Smooth muscle cell (in vitro differentiated cells): ENCODE results near the gene TMEM91. TPM values are rescaled to one million over a fixed set of nuclear protein-coding genes. Genes with fewer than 3 reads are reported as not detected.
"Not testable (repeated sequence)": the region's sequence is repeated elsewhere in the genome, so short reads cannot be mapped to it uniquely, and the experiment has no call there.

Experiments used
- DNase-seq: peaks from one replicate; lab custom pipeline; 2025; ENCODE audit not compliant: unreplicated experiment; lab: John Stamatoyannopoulos, UW
- H2AFZ ChIP-seq: fragments of 200-600 bp; sonication (generic); 2 replicates; pipeline ENCODE4 v1.6.0; 2016; ENCODE audit warnings: antibody characterized with exemption, low read depth, mild to moderate bottlenecking
- H3F3A ChIP-seq: fragments of 200-600 bp; sonication (generic); 2 replicates; pipeline ENCODE4 v1.6.0; 2017; ENCODE audit warnings: antibody characterized with exemption, low read depth
- H3K27ac ChIP-seq: fragments of 200-600 bp; sonication (generic); 2 replicates; pipeline ENCODE4 v1.5.1; 2016; ENCODE audit warnings: low read depth, mild to moderate bottlenecking
- H3K27me3 ChIP-seq: fragments of 200-600 bp; sonication (generic); 2 replicates; pipeline ENCODE4 v1.6.1; 2016; ENCODE audit warnings: low read depth, mild to moderate bottlenecking
- H3K36me3 ChIP-seq: fragments of 200-600 bp; sonication (generic); 2 replicates; pipeline ENCODE4 v1.5.1; 2016; ENCODE audit warnings: low read depth
- H3K4me1 ChIP-seq: fragments of 200-600 bp; sonication (generic); 2 replicates; pipeline ENCODE4 v1.5.1; 2016; ENCODE audit warnings: low read depth
- H3K4me2 ChIP-seq: fragments of 200-600 bp; sonication (generic); 2 replicates; pipeline ENCODE4 v1.6.0; 2016; ENCODE audit warnings: mild to moderate bottlenecking
- H3K4me3 ChIP-seq: fragments of 200-600 bp; sonication (generic); 2 replicates; pipeline ENCODE4 v1.5.1; 2016; ENCODE audit warnings: mild to moderate bottlenecking
- H3K79me2 ChIP-seq: fragments of 200-600 bp; sonication (generic); 2 replicates; pipeline ENCODE4 v1.6.0; 2016; ENCODE audit warnings: low read depth, mild to moderate bottlenecking
- H3K9ac ChIP-seq: fragments of 200-600 bp; sonication (generic); 2 replicates; pipeline ENCODE4 v1.6.0; 2016; ENCODE audit warnings: low read depth
- H3K9me3 ChIP-seq: fragments of 200-600 bp; sonication (generic); replicated peaks from 2 replicates; pipeline ENCODE4 v1.5.1; 2016; ENCODE audit warnings: low read depth
- H4K20me1 ChIP-seq: fragments of 200-600 bp; sonication (generic); 2 replicates; pipeline ENCODE4 v1.6.0; 2016; ENCODE audit warnings: low read depth
- WGBS: methylation state at CpG from one replicate; pipeline ENCODE4 v1.1.7; 2016; ENCODE audit warnings: low lambda C conversion rate; 5-methylcytosine and 5-hydroxymethylcytosine counted together
- polyA plus RNA-seq: library from polyadenylated mRNA; unstranded; fragments of >200 nt; fragmentation: Nextera tagmentation; extraction: Ambion mirVana; gene quantifications from 2 replicates; pipeline ENCODE4 v1.2.1, GENCODE V29; 2016
- total RNA-seq: library from RNA; depleted of rRNA; stranded (reverse); fragments of >200 nt; gene quantifications from 2 replicates; pipeline ENCODE4 v1.2.3, GENCODE V29; 2014
- TF ChIP-seq, protein P1 (sequence below): fragments of 200-600 bp; sonication (generic); IDR thresholded peaks from 2 replicates; pipeline ENCODE4 v1.5.1; 2017; ENCODE audit warnings: borderline replicate concordance, mild to moderate bottlenecking, antibody characterized with exemption; ENCODE audit not compliant: insufficient read depth, poor library complexity, severe bottlenecking

The TMEM91 gene
- total and polyA plus RNA-seq, 2 experiments from 2014 or later = 11.0 to 24.3 TPM

DNA sequence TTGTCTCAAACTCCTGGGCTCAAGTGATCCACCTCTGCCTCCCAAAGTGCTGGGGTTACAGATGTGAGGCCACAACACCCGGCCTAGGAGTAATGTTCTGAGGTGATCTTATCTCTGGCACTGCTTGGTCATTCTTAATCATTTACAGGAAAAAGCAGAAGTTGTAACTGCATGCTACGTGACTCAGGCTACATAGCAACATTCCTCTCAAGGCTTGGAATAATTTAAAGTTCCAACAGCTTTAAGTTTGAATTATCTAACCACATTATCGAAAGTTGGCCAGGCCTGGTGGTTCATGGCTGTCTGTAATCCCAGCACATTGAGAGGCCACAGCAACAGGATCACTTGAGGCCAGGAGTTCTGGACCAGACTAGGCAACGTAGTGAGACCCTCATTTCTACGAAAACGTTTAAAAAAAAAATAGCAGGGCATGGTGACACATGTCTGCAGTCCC lies 8.5 kb upstream of the TMEM91 start:
- Histone ChIP-seq H3K9me3 (no peaks in the 10 kb centered on the region), H3F3A (peaks cover 3% of the 10 kb centered on the region), H4K20me1 (no peaks in the 10 kb centered on the region), H3K9ac (no peak overlapping the region), H3K79me2 (peaks cover 52% of the 10 kb centered on the region), H3K4me1 (peaks cover 5% of the 10 kb centered on the region), H3K27me3 (no peaks in the 10 kb centered on the region), H3K36me3 (no peaks in the 10 kb centered on the region), H2AFZ (no peak overlapping the region), H3K4me2 (peak overlapping the region; percentile 7), H3K27ac (peak overlapping the region; percentile 84), H3K4me3 (no peak overlapping the region)
- no peak for DNase-seq
- TF ChIP-seq, protein P1, sequence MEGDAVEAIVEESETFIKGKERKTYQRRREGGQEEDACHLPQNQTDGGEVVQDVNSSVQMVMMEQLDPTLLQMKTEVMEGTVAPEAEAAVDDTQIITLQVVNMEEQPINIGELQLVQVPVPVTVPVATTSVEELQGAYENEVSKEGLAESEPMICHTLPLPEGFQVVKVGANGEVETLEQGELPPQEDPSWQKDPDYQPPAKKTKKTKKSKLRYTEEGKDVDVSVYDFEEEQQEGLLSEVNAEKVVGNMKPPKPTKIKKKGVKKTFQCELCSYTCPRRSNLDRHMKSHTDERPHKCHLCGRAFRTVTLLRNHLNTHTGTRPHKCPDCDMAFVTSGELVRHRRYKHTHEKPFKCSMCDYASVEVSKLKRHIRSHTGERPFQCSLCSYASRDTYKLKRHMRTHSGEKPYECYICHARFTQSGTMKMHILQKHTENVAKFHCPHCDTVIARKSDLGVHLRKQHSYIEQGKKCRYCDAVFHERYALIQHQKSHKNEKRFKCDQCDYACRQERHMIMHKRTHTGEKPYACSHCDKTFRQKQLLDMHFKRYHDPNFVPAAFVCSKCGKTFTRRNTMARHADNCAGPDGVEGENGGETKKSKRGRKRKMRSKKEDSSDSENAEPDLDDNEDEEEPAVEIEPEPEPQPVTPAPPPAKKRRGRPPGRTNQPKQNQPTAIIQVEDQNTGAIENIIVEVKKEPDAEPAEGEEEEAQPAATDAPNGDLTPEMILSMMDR = no peak
- WGBS = 17% methylated on average over 6 of the region's 6 CpGs

DNA sequence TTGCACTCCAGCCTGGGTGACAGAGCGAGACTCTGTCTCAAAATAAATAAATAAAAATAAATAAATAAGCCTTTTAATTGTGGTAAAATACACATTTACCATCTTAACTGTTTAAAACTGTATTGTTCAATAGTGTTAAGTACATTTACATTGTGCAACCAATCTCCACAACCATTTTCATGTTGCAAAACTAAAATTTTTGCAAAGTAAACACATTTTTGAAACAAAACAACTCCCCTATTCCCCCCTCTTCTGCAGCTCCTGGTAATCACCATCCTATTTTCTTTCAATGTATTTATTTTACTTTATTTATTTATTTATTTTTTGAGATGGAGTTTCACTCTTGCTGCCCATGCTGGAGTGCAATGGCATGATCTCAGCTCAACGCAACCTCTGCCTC lies 6.6 kb upstream of the TMEM91 start:
- Histone ChIP-seq H3K27ac (no peak overlapping the region), H3K4me1 (peaks cover 2% of the 10 kb centered on the region), H3K4me3 (no peak overlapping the region), H2AFZ (no peak overlapping the region), H3K9ac (no peak overlapping the region), H3F3A (peaks cover 3% of the 10 kb centered on the region), H4K20me1 (no peaks in the 10 kb centered on the region), H3K27me3 (no peaks in the 10 kb centered on the region), H3K79me2 (peaks cover 52% of the 10 kb centered on the region), H3K9me3 (no peaks in the 10 kb centered on the region), H3K4me2 (no peak overlapping the region), H3K36me3 (no peaks in the 10 kb centered on the region)
- TF ChIP-seq, protein P1 = no peak
- WGBS = 100% methylated on average over 2 of the region's 2 CpGs
- no peak for DNase-seq

DNA sequence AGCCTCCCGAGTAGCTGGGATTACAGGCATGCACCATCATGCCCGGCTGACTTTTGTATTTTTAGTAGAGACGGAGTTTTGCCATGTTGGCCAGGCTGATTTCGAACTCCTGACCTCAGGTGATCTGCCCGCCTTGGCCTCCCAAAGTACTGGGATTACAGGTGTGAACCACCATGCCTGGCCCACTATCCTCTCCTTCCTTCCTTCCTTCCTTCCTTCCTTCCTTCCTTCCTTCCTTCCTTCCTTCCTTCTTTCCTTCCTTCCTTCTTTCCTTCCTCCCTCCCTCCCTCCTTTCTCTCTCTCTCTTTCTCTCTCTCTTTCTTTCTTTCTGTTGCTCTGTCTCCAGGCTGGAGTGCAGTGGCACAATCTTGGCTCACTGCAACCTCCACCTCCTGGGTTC lies 5.2 kb upstream of the TMEM91 start:
- H3K36me3 ChIP-seq, H3K27ac ChIP-seq, H3K9ac ChIP-seq, H3K4me1 ChIP-seq, DNase-seq, H4K20me1 ChIP-seq, H3K4me3 ChIP-seq, H3F3A ChIP-seq, H2AFZ ChIP-seq, H3K4me2 ChIP-seq, H3K27me3 ChIP-seq, H3K9me3 ChIP-seq: not testable (repeated sequence)
- peaks cover 40% of the 10 kb centered on the region for H3K79me2 ChIP-seq
- 98% methylated on average over 5 of the region's 5 CpGs for WGBS

DNA sequence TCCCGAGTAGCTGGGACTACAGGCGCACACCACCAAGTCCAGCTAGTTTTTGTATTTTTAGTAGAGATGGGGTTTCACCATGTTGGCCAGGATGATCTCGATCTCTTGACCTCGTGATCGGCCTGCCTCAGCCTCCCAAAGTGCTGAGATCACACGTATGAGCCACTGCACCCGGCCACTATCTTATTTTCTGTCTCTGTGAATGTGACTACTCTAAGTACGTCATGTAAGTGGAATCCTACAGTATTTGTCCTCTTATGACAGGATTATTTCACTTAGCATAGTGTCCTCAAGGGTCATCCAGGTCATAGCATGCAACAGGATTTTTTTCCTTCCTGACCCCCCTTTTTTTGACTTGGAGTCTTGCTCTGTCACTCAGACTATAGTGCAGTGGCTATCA lies 4.8 kb upstream of the TMEM91 start:
- Histone ChIP-seq H3F3A (peaks cover 3% of the 10 kb centered on the region), H2AFZ (no peak overlapping the region), H3K27me3 (no peaks in the 10 kb centered on the region), H3K9me3 (no peaks in the 10 kb centered on the region), H3K36me3 (no peaks in the 10 kb centered on the region), H3K79me2 (peaks cover 36% of the 10 kb centered on the region), H4K20me1 (no peaks in the 10 kb centered on the region), H3K4me2 (no peak overlapping the region), H3K4me1 (no peaks in the 10 kb centered on the region), H3K4me3 (no peak overlapping the region), H3K9ac (no peak overlapping the region), H3K27ac (no peak overlapping the region)
- 96% methylated on average over 8 of the region's 8 CpGs for WGBS
- no peak for DNase-seq
- TF ChIP-seq, protein P1 = no peak
